Raji (cell line): ENCODE data around the gene RSF1.

Experiments
- POLR2A ChIP-seq: IDR thresholded peaks from 2 replicates; pipeline ENCODE4 v1.6.1; 2011; ENCODE audit warnings: low read depth, low read length, control low read depth; ENCODE audit not compliant: insufficient read depth

RSF1 gene

GRCh38 chr11:77820565-77821348 lies at the start of gene RSF1, which contains the start of gene AAMDC:
RSF1 (minus strand) TSS chr11:77820722; CDS start chr11:77820714, 8 bp downstream.
AAMDC (plus strand) TSS chr11:77821144; CDS start chr11:77842497, 21,353 bp downstream.
- peak; percentile 66 for TF ChIP-seq POLR2A

GRCh38 chr11:77868744-77869143 lies 48.2 kb upstream of the RSF1 start:
- no peak for TF ChIP-seq POLR2A

GRCh38 chr11:77866336-77866735 lies 45.8 kb upstream of the RSF1 start:
- TF ChIP-seq POLR2A: no peak

- no peak for TF ChIP-seq POLR2A
These were observed 45.3 kb upstream of the RSF1 start for GRCh38 chr11:77865805-77866204.

GRCh38 chr11:77854838-77855237 lies 34.3 kb upstream of the RSF1 start:
- TF ChIP-seq POLR2A: no peak

GRCh38 chr11:77851503-77851902 lies 31.0 kb upstream of the RSF1 start:
- no peak for TF ChIP-seq POLR2A

GRCh38 chr11:77842441-77843121 lies 22.1 kb upstream of the RSF1 start:
- TF ChIP-seq POLR2A: no peak

GRCh38 chr11:77833302-77833701 lies 12.8 kb upstream of the RSF1 start:
- no peak for TF ChIP-seq POLR2A

GRCh38 chr11:77828926-77829325 lies 8.4 kb upstream of the RSF1 start:
- no peak for TF ChIP-seq POLR2A

- no peak for TF ChIP-seq POLR2A
These were observed 3.3 kb upstream of the RSF1 start for GRCh38 chr11:77823775-77824174.

GRCh38 chr11:77821349-77821851 lies 878 bp upstream of the RSF1 start:
- TF ChIP-seq POLR2A: no peak

GRCh38 chr11:77819921-77820564 lies 479 bp downstream of the RSF1 start:
- no peak for TF ChIP-seq POLR2A

GRCh38 chr11:77819411-77819920 lies 1.1 kb downstream of the RSF1 start:
- TF ChIP-seq POLR2A: peak; percentile 68

- TF ChIP-seq POLR2A: no peak
These were observed 5.1 kb downstream of the RSF1 start for GRCh38 chr11:77815459-77815858.

- no peak for TF ChIP-seq POLR2A
These were observed 5.7 kb downstream of the RSF1 start for GRCh38 chr11:77814848-77815247.
